HT1080 (cell line): ENCODE measurements around the gene MAP3K9. TPM values are rescaled to one million over a fixed set of nuclear protein-coding genes. Genes with fewer than 3 reads are reported as not detected.
"Not testable (repeated sequence)": the region's sequence is repeated elsewhere in the genome, so short reads cannot be mapped to it uniquely, and the experiment has no call there.

Source experiments
- DNase-seq: peaks from one replicate; pipeline ENCODE4 v3.0.0-alpha.2; 2015; ENCODE audit warnings: low read depth
- polyA plus RNA-seq, 2 experiments: library from polyadenylated mRNA; depleted of rRNA; stranded (reverse); fragments of >200 nt; gene quantifications; 2 replicates each; pipeline ENCODE4 v1.2.3, GENCODE V29; 2015
- total RNA-seq: library from RNA; depleted of rRNA; stranded (reverse); fragments of >200 nt; shearing (Covaris generic); gene quantifications from 2 replicates; pipeline ENCODE4 v1.2.3, GENCODE V29; 2014; rRNA removed

MAP3K9 gene
- total RNA-seq, result 3.6 and 4.5 TPM in 2 replicates
- 4.0 and 4.4 TPM in 2 replicates for polyA plus RNA-seq (2015; cell fraction: cytosol; rRNA removed)
- 10.0 and 10.1 TPM in 2 replicates for polyA plus RNA-seq (2015; cell fraction: nucleus; rRNA removed)

- peak; percentile 97 for DNase-seq
Observed at GRCh38 chr14:70809225-70810219, at the start of gene MAP3K9. Gene MAP3K9, minus strand, starts transcription at chr14:70809513. Its CDS starts 342 bp downstream, at chr14:70809171.

- no peak for DNase-seq
Observed at GRCh38 chr14:70858641-70859040, 49.3 kb upstream of the MAP3K9 start.

GRCh38 chr14:70857496-70857890 lies 48.2 kb upstream of the MAP3K9 start:
- peak; percentile 27 for DNase-seq

- peak; percentile 99 for DNase-seq
Observed at GRCh38 chr14:70856851-70857495, 47.7 kb upstream of the MAP3K9 start.

GRCh38 chr14:70855486-70855885 lies 46.2 kb upstream of the MAP3K9 start:
- no peak for DNase-seq

GRCh38 chr14:70853658-70854057 lies 44.3 kb upstream of the MAP3K9 start:
- not testable (repeated sequence) for DNase-seq

GRCh38 chr14:70847406-70848090 lies 38.2 kb upstream of the MAP3K9 start:
- no peak for DNase-seq

GRCh38 chr14:70845601-70846000 lies 36.3 kb upstream of the MAP3K9 start:
- no peak for DNase-seq

GRCh38 chr14:70842851-70843462 lies 33.6 kb upstream of the MAP3K9 start:
- DNase-seq, result no peak

GRCh38 chr14:70838076-70838475 lies 28.8 kb upstream of the MAP3K9 start:
- no peak for DNase-seq

- no peak for DNase-seq
Observed at GRCh38 chr14:70836946-70837345, 27.6 kb upstream of the MAP3K9 start.

GRCh38 chr14:70833884-70834283 lies 24.6 kb upstream of the MAP3K9 start:
- no peak for DNase-seq

- DNase-seq, result no peak
Observed at GRCh38 chr14:70832561-70833305, 23.4 kb upstream of the MAP3K9 start.

- DNase-seq, result no peak
Observed at GRCh38 chr14:70830998-70831781, 21.9 kb upstream of the MAP3K9 start.

GRCh38 chr14:70828188-70828587 lies 18.9 kb upstream of the MAP3K9 start:
- DNase-seq, result no peak

- DNase-seq, result no peak
Observed at GRCh38 chr14:70827752-70828151, 18.4 kb upstream of the MAP3K9 start.

- no peak for DNase-seq
Observed at GRCh38 chr14:70827347-70827746, 18.0 kb upstream of the MAP3K9 start.

GRCh38 chr14:70823281-70823680 lies 14.0 kb upstream of the MAP3K9 start:
- DNase-seq, result no peak

GRCh38 chr14:70822530-70823185 lies 13.3 kb upstream of the MAP3K9 start:
- no peak for DNase-seq
